Astrocyte (in vitro differentiated cells and primary cell): ENCODE results near the gene MGMT. TPM values are rescaled to one million over a fixed set of nuclear protein-coding genes. Genes with fewer than 3 reads are reported as not detected.

Experiments
- DNase-seq: peaks from one replicate; pipeline ENCODE4 v3.0.0-alpha.2; 2010; ENCODE audit warnings: low read depth
- FAIRE-seq: peaks from 2 replicates; lab custom pipeline; 2011; peaks lifted over from hg19 to GRCh38; lab: Jason Lieb, UNC
- H2AFZ ChIP-seq: 2 replicates; pipeline ENCODE4 v1.6.0; 2012; ENCODE audit warnings: low read depth, low read length, inconsistent platforms
- H3K27ac ChIP-seq: 2 replicates; pipeline ENCODE4 v1.5.1; 2011; ENCODE audit warnings: low read depth, low read length, inconsistent platforms
- H3K27me3 ChIP-seq: 2 replicates; pipeline ENCODE4 v1.6.0; 2011; ENCODE audit warnings: low read length, inconsistent platforms; ENCODE audit not compliant: insufficient read depth
- H3K36me3 ChIP-seq: 2 replicates; pipeline ENCODE4 v1.5.1; 2011; ENCODE audit warnings: low read length, inconsistent platforms; ENCODE audit not compliant: insufficient read depth
- H3K4me1 ChIP-seq: 2 replicates; pipeline ENCODE4 v1.5.1; 2011; ENCODE audit warnings: low read length, inconsistent platforms; ENCODE audit not compliant: insufficient read depth
- H3K4me2 ChIP-seq: 2 replicates; pipeline ENCODE4 v1.6.0; 2012; ENCODE audit warnings: low read length, inconsistent platforms
- H3K4me3 ChIP-seq: 2 replicates; pipeline ENCODE4 v1.5.1; 2011; ENCODE audit warnings: low read depth, mild to moderate bottlenecking, low read length, inconsistent platforms; ENCODE audit not compliant: insufficient read depth
- H3K79me2 ChIP-seq: 2 replicates; pipeline ENCODE4 v1.6.0; 2012; ENCODE audit warnings: mild to moderate bottlenecking, low read length, inconsistent platforms; ENCODE audit not compliant: insufficient read depth
- H3K9ac ChIP-seq: 2 replicates; pipeline ENCODE4 v1.6.0; 2012; ENCODE audit warnings: mild to moderate bottlenecking, low read length, inconsistent platforms
- H3K9me3 ChIP-seq: 2 replicates; pipeline ENCODE4 v1.5.1; 2012; ENCODE audit warnings: low read depth, mild to moderate bottlenecking, low read length, inconsistent platforms; ENCODE audit not compliant: insufficient read depth
- H4K20me1 ChIP-seq: 2 replicates; pipeline ENCODE4 v1.6.0; 2012; ENCODE audit warnings: low read length, inconsistent platforms; ENCODE audit not compliant: insufficient read depth
- H3K27ac Mint-ChIP-seq: one replicate; pipeline ENCODE4 v1.8.0; 2021; ENCODE audit warnings: mild to moderate bottlenecking, mixed read lengths; ENCODE audit not compliant: unreplicated experiment
- H3K27me3 Mint-ChIP-seq: one replicate; pipeline ENCODE4 v1.8.0; 2021; ENCODE audit warnings: low read depth, mixed read lengths; ENCODE audit not compliant: unreplicated experiment
- H3K36me3 Mint-ChIP-seq: one replicate; pipeline ENCODE4 v1.8.0; 2021; ENCODE audit warnings: low read depth, mixed read lengths; ENCODE audit not compliant: unreplicated experiment
- H3K4me1 Mint-ChIP-seq: one replicate; pipeline ENCODE4 v1.8.0; 2021; ENCODE audit warnings: low read depth, mixed read lengths; ENCODE audit not compliant: unreplicated experiment
- H3K4me3 Mint-ChIP-seq: one replicate; pipeline ENCODE4 v1.8.0; 2021; ENCODE audit warnings: mild to moderate bottlenecking, moderate library complexity, mixed read lengths; ENCODE audit not compliant: unreplicated experiment
- H3K9me3 Mint-ChIP-seq: one replicate; pipeline ENCODE4 v1.8.0; 2021; ENCODE audit warnings: mild to moderate bottlenecking, mixed read lengths; ENCODE audit not compliant: unreplicated experiment
- CTCF ChIP-seq: IDR thresholded peaks from 2 replicates; pipeline ENCODE4 v1.5.1; 2011; ENCODE audit warnings: low read depth, mild to moderate bottlenecking, inconsistent platforms, low read length, moderate library complexity; ENCODE audit not compliant: insufficient read depth
- EZH2 ChIP-seq: IDR thresholded peaks from 2 replicates; pipeline ENCODE4 v1.6.1; 2012; ENCODE audit warnings: mild to moderate bottlenecking, low read length, inconsistent platforms; ENCODE audit not compliant: insufficient read depth
- total RNA-seq: library from RNA; stranded (reverse); gene quantifications from 2 replicates; pipeline ENCODE4 v1.2.1, GENCODE V29; 2021

MGMT gene
- total RNA-seq, 1 donor from 2014 or later, result 9.5 TPM

- H3K36me3 Mint-ChIP-seq, result peaks cover 4% of the 10 kb centered on the region
- no peak overlapping the region for H3K27ac Mint-ChIP-seq
- FAIRE-seq, result no peak
- no peaks in the 10 kb centered on the region for H3K36me3 ChIP-seq
- no peak overlapping the region for H3K4me3 Mint-ChIP-seq
- DNase-seq, result no peak
- H3K4me1 ChIP-seq, result no peaks in the 10 kb centered on the region
- H3K4me3 ChIP-seq, result no peak overlapping the region
- TF ChIP-seq CTCF (no peak), EZH2 (no peak)
- no peak overlapping the region for H3K27ac ChIP-seq
- no peak overlapping the region for H2AFZ ChIP-seq
- no peak overlapping the region for H3K9ac ChIP-seq
- peaks cover 2% of the 10 kb centered on the region for H3K27me3 Mint-ChIP-seq
- no peaks in the 10 kb centered on the region for H3K9me3 Mint-ChIP-seq
- H4K20me1 ChIP-seq, result no peaks in the 10 kb centered on the region
- peaks cover 8% of the 10 kb centered on the region for H3K9me3 ChIP-seq
- H3K4me1 Mint-ChIP-seq, result peaks cover 2% of the 10 kb centered on the region
- no peaks in the 10 kb centered on the region for H3K27me3 ChIP-seq
- no peaks in the 10 kb centered on the region for H3K79me2 ChIP-seq
- no peak overlapping the region for H3K4me2 ChIP-seq
Measured at GRCh38 chr10:129718548-129719414, 251.7 kb downstream of the MGMT start.

- H3K4me2 ChIP-seq, result no peak overlapping the region
- H3K27ac ChIP-seq, result no peak overlapping the region
- peaks cover 2% of the 10 kb centered on the region for H3K27me3 Mint-ChIP-seq
- FAIRE-seq, result no peak
- H3K4me3 ChIP-seq, result no peak overlapping the region
- peaks cover 2% of the 10 kb centered on the region for H3K4me1 Mint-ChIP-seq
- TF ChIP-seq CTCF (no peak), EZH2 (no peak)
- no peaks in the 10 kb centered on the region for H3K79me2 ChIP-seq
- DNase-seq, result no peak
- H3K4me1 ChIP-seq, result no peaks in the 10 kb centered on the region
- no peaks in the 10 kb centered on the region for H4K20me1 ChIP-seq
- peaks cover 4% of the 10 kb centered on the region for H3K36me3 Mint-ChIP-seq
- H3K27ac Mint-ChIP-seq, result no peak overlapping the region
- no peak overlapping the region for H3K4me3 Mint-ChIP-seq
- no peak overlapping the region for H3K9ac ChIP-seq
- no peak overlapping the region for H2AFZ ChIP-seq
- H3K36me3 ChIP-seq, result no peaks in the 10 kb centered on the region
- H3K27me3 ChIP-seq, result no peaks in the 10 kb centered on the region
- H3K9me3 Mint-ChIP-seq, result no peaks in the 10 kb centered on the region
- H3K9me3 ChIP-seq, result peaks cover 8% of the 10 kb centered on the region
Measured at GRCh38 chr10:129719415-129719739, 252.3 kb downstream of the MGMT start.

GRCh38 chr10:129719889-129720590 lies 253.0 kb downstream of the MGMT start:
- TF ChIP-seq EZH2, result no peak
- no peak for TF ChIP-seq CTCF
- Histone ChIP-seq H3K79me2 (no peaks in the 10 kb centered on the region), H4K20me1 (no peaks in the 10 kb centered on the region), H3K4me2 (no peak overlapping the region), H3K27me3 (no peaks in the 10 kb centered on the region), H2AFZ (no peak overlapping the region), H3K4me3 (no peak overlapping the region), H3K9ac (no peak overlapping the region), H3K36me3 (no peaks in the 10 kb centered on the region), H3K9me3 (peaks cover 8% of the 10 kb centered on the region), H3K27ac (no peak overlapping the region), H3K4me1 (no peaks in the 10 kb centered on the region)
- H3K36me3 Mint-ChIP-seq, result peaks cover 4% of the 10 kb centered on the region
- no peaks in the 10 kb centered on the region for H3K9me3 Mint-ChIP-seq
- no peak for DNase-seq
- H3K27me3 Mint-ChIP-seq, result peaks cover 2% of the 10 kb centered on the region
- peaks cover 2% of the 10 kb centered on the region for H3K4me1 Mint-ChIP-seq
- no peak overlapping the region for H3K27ac Mint-ChIP-seq
- no peak overlapping the region for H3K4me3 Mint-ChIP-seq
- no peak for FAIRE-seq
